Measurements from ENCODE around the gene SERPINC1.
"Not testable (repeated sequence)": the region's sequence is repeated elsewhere in the genome, so short reads cannot be mapped to it uniquely, and the experiment has no call there.

GRCh38 chr1:173862146-173862768, 54.9 kb downstream of the SERPINC1 start:
- TF ChIP-seq, protein P1, sequence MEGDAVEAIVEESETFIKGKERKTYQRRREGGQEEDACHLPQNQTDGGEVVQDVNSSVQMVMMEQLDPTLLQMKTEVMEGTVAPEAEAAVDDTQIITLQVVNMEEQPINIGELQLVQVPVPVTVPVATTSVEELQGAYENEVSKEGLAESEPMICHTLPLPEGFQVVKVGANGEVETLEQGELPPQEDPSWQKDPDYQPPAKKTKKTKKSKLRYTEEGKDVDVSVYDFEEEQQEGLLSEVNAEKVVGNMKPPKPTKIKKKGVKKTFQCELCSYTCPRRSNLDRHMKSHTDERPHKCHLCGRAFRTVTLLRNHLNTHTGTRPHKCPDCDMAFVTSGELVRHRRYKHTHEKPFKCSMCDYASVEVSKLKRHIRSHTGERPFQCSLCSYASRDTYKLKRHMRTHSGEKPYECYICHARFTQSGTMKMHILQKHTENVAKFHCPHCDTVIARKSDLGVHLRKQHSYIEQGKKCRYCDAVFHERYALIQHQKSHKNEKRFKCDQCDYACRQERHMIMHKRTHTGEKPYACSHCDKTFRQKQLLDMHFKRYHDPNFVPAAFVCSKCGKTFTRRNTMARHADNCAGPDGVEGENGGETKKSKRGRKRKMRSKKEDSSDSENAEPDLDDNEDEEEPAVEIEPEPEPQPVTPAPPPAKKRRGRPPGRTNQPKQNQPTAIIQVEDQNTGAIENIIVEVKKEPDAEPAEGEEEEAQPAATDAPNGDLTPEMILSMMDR (IDR thresholded peaks at IDR 0.05; ENCODE audit: low read length), result not testable (repeated sequence)
- TF ChIP-seq EZH2 (IDR thresholded peaks at IDR 0.05; ENCODE audit: borderline replicate concordance, low read length), result not testable (repeated sequence)

Data from OCI-LY1 (cell line).